Osteoblast (primary cell): ENCODE results near the gene ARHGEF11. TPM values are rescaled to one million over a fixed set of nuclear protein-coding genes. Genes with fewer than 3 reads are reported as not detected.

Experiments
- DNase-seq: peaks from one replicate; pipeline ENCODE4 v3.0.0; 2011; ENCODE audit warnings: low spot score, mixed read lengths; ENCODE audit not compliant: insufficient read length; ENCODE audit errors: missing footprints
- H2AFZ ChIP-seq: 2 replicates; pipeline ENCODE4 v1.6.0; 2011; ENCODE audit warnings: mild to moderate bottlenecking, low read length
- H3K27ac ChIP-seq: 2 replicates; pipeline ENCODE4 v1.5.1; 2011; ENCODE audit warnings: mild to moderate bottlenecking, low read depth, low read length, moderate library complexity
- H3K27me3 ChIP-seq: 2 replicates; pipeline ENCODE4 v1.6.0; 2012; ENCODE audit warnings: mild to moderate bottlenecking, control low read depth, inconsistent platforms, low read length, moderate library complexity; ENCODE audit not compliant: insufficient read depth
- H3K36me3 ChIP-seq: 2 replicates; pipeline ENCODE4 v1.5.1; 2011; ENCODE audit warnings: mild to moderate bottlenecking, low read length, control low read depth, moderate library complexity; ENCODE audit not compliant: insufficient read depth
- H3K4me1 ChIP-seq: 2 replicates; pipeline ENCODE4 v1.5.1; 2011; ENCODE audit warnings: mild to moderate bottlenecking, low read length, control low read depth, moderate library complexity; ENCODE audit not compliant: insufficient read depth
- H3K4me2 ChIP-seq: 2 replicates; pipeline ENCODE4 v1.6.0; 2011; ENCODE audit warnings: mild to moderate bottlenecking, low read length; ENCODE audit not compliant: insufficient read depth
- H3K4me3 ChIP-seq: fragments of 200-600 bp; sonication (generic); 3 replicates; pipeline ENCODE4 v1.5.1; 2012; ENCODE audit warnings: mild to moderate bottlenecking, low read length, inconsistent platforms; ENCODE audit not compliant: insufficient read depth
- H3K79me2 ChIP-seq: 2 replicates; pipeline ENCODE4 v1.6.0; 2012; ENCODE audit warnings: mild to moderate bottlenecking, low read length, control low read depth, inconsistent platforms; ENCODE audit not compliant: insufficient read depth
- H3K9me3 ChIP-seq: 2 replicates; pipeline ENCODE4 v1.5.1; 2011; ENCODE audit warnings: low read depth, low read length, control low read depth
- H4K20me1 ChIP-seq: 2 replicates; pipeline ENCODE4 v1.6.0; 2012; ENCODE audit warnings: mild to moderate bottlenecking, low read length, control low read depth; ENCODE audit not compliant: insufficient read depth
- total RNA-seq: library from RNA; depleted of rRNA; stranded (reverse); fragments of >200 nt; gene quantifications from 2 replicates; pipeline ENCODE4 v1.2.3, GENCODE V29; 2012
- TF ChIP-seq, protein P1 (sequence below): IDR thresholded peaks from 2 replicates; pipeline ENCODE4 v1.5.1; 2011; ENCODE audit warnings: mild to moderate bottlenecking, low read depth, low read length, moderate library complexity; ENCODE audit errors: extremely low read depth

The ARHGEF11 gene
- total RNA-seq, 1 donor = 50.3 TPM

DNA sequence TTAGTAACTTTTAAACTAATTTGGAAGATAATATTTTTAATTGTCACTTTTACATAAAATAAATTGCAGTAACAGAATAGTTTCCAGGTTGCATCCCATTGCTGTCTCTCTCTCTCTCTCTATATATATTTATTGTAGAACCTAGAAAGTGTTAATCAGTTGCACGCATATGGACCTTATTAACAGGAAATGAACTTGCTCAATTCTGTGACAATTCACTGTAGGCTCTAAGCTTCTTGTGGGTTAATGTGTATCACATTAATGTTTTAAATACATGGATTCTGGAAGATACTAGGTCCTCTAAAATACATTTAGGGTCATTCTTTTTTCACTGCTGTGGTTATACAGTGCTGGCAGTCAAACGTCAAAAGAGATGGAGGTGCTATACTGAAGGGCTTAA is 92.0 kb downstream of the ARHGEF11 start:
- no peaks in the 10 kb centered on the region for H3K4me1 ChIP-seq
- TF ChIP-seq, protein P1, sequence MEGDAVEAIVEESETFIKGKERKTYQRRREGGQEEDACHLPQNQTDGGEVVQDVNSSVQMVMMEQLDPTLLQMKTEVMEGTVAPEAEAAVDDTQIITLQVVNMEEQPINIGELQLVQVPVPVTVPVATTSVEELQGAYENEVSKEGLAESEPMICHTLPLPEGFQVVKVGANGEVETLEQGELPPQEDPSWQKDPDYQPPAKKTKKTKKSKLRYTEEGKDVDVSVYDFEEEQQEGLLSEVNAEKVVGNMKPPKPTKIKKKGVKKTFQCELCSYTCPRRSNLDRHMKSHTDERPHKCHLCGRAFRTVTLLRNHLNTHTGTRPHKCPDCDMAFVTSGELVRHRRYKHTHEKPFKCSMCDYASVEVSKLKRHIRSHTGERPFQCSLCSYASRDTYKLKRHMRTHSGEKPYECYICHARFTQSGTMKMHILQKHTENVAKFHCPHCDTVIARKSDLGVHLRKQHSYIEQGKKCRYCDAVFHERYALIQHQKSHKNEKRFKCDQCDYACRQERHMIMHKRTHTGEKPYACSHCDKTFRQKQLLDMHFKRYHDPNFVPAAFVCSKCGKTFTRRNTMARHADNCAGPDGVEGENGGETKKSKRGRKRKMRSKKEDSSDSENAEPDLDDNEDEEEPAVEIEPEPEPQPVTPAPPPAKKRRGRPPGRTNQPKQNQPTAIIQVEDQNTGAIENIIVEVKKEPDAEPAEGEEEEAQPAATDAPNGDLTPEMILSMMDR = no peak
- H3K4me2 ChIP-seq = no peak overlapping the region
- H3K36me3 ChIP-seq = peaks cover 59% of the 10 kb centered on the region
- DNase-seq = no peak
- H3K9me3 ChIP-seq = no peaks in the 10 kb centered on the region
- H3K27ac ChIP-seq = no peak overlapping the region
- no peak overlapping the region for H3K4me3 ChIP-seq
- no peaks in the 10 kb centered on the region for H3K79me2 ChIP-seq
- H2AFZ ChIP-seq = no peak overlapping the region
- H4K20me1 ChIP-seq = no peaks in the 10 kb centered on the region
- H3K27me3 ChIP-seq = no peaks in the 10 kb centered on the region

- no peaks in the 10 kb centered on the region for H3K79me2 ChIP-seq
- no peak overlapping the region for H3K4me2 ChIP-seq
- no peak overlapping the region for H2AFZ ChIP-seq
- H3K9me3 ChIP-seq = no peaks in the 10 kb centered on the region
- DNase-seq = no peak
- no peak overlapping the region for H3K27ac ChIP-seq
- peaks cover 67% of the 10 kb centered on the region for H3K36me3 ChIP-seq
- H3K27me3 ChIP-seq = no peaks in the 10 kb centered on the region
- TF ChIP-seq, protein P1 = no peak
- no peak overlapping the region for H3K4me3 ChIP-seq
- no peaks in the 10 kb centered on the region for H3K4me1 ChIP-seq
- no peaks in the 10 kb centered on the region for H4K20me1 ChIP-seq
These were observed 94.2 kb downstream of the ARHGEF11 start for GRCh38 chr1:156951371-156951770.

DNA sequence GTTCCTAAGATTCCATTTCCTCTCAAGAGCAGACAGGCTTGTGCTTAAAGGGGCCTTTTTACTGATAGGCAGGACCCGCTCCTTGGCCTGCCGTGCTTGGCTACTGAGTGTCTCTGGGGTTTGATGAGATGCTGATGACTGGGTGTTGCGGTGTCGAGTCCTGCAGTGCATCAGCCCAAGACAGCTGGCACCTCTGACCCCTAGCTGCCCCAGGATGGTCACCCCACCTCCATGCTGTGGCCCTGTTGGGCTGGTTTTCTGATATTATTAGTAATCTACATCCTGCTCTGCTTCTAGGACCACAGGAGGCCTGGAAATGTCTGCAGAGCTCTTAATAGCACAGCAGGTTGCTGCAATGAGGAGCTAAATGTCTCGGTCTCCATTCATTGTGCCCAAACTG is 96.4 kb downstream of the ARHGEF11 start:
- H3K4me2 ChIP-seq = no peak overlapping the region
- no peak overlapping the region for H3K4me3 ChIP-seq
- H2AFZ ChIP-seq = no peak overlapping the region
- H4K20me1 ChIP-seq = no peaks in the 10 kb centered on the region
- DNase-seq = no peak
- H3K36me3 ChIP-seq = peaks cover 73% of the 10 kb centered on the region
- H3K27ac ChIP-seq = no peak overlapping the region
- no peaks in the 10 kb centered on the region for H3K4me1 ChIP-seq
- no peaks in the 10 kb centered on the region for H3K27me3 ChIP-seq
- no peaks in the 10 kb centered on the region for H3K9me3 ChIP-seq
- TF ChIP-seq, protein P1 = no peak
- H3K79me2 ChIP-seq = no peaks in the 10 kb centered on the region

GRCh38 chr1:156948708-156949107 is 96.8 kb downstream of the ARHGEF11 start:
- Histone ChIP-seq H2AFZ (no peak overlapping the region), H4K20me1 (no peaks in the 10 kb centered on the region), H3K9me3 (no peaks in the 10 kb centered on the region), H3K27ac (no peak overlapping the region), H3K36me3 (peaks cover 77% of the 10 kb centered on the region), H3K4me2 (no peak overlapping the region), H3K27me3 (no peaks in the 10 kb centered on the region), H3K79me2 (no peaks in the 10 kb centered on the region), H3K4me3 (no peak overlapping the region), H3K4me1 (no peaks in the 10 kb centered on the region)
- TF ChIP-seq, protein P1 = peak; percentile 43
- DNase-seq = peak; percentile 46
